HG02852 (cell line): Measurements from ENCODE around the gene SNAPC4.

ENCODE experiments used
- ATAC-seq: cut with Tn5 transposase; IDR thresholded peaks from one replicate; pipeline ENCODE4 v1.9.1; 2021; ENCODE audit warnings: mild to moderate bottlenecking, moderate library complexity; ENCODE audit not compliant: unreplicated experiment

Gene SNAPC4

DNA sequence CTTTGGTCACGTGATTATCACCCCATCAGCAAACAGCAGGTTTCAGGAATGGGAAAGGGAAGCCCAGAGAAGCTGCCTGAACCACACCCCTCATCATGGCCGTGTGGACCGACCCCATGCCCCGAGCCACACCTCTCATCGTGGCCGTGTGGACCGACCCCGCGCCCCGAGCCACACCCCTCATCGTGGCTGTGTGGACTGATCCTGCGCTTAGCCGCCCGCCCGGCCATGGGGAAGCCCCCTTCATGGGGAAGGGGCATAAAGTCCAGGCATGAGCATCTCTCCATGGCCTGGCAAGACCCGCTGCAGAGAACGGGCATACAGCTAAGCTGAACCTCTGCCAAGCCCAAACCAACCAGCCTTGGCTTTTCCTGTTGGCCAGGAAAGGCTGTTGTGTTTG, 6.4 kb downstream of the SNAPC4 start:
- no peak for ATAC-seq

- no peak for ATAC-seq
Observed at GRCh38 chr9:136392538-136393449, 7.2 kb downstream of the SNAPC4 start.

DNA sequence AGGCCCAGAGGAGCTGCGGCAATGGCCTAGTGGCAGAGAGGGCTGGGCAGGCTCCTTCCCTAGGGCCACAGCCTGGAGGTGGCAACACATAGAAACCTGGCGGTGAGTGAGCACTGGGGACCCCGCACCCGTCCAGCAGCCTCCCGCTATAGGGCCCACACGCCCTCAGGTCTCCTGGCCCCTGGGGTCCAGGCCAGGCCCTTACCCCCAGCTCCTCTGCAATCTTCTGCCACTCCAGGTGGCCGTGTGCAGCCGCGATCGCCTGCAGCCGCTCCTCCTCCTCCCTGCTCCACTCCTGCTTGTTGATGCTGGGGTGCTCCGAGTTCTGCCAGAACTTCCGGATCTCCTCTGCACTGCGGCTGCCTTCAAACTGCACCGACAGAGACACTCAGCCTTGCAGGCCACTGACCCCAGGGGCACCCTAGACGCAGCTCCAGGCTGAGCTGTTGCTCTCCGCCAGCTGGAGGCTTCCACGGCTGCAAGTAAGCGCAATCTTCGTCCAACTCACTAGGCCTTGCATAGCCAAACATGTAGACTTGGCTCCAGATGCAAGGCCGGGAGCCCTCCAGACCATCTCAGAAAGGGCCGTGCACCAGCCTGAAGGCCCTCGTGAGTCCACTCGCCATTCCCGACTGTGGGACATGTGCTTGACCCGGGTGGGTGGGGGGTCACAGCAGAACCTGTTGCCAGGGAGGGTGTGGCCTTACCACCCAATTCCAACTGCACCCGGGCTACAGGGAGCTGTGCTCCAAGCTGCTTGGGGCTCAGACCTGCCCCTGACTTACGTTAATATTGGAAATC, 8.0 kb downstream of the SNAPC4 start:
- no peak for ATAC-seq

- ATAC-seq = no peak
Observed at GRCh38 chr9:136389396-136389795, 10.6 kb downstream of the SNAPC4 start.

DNA sequence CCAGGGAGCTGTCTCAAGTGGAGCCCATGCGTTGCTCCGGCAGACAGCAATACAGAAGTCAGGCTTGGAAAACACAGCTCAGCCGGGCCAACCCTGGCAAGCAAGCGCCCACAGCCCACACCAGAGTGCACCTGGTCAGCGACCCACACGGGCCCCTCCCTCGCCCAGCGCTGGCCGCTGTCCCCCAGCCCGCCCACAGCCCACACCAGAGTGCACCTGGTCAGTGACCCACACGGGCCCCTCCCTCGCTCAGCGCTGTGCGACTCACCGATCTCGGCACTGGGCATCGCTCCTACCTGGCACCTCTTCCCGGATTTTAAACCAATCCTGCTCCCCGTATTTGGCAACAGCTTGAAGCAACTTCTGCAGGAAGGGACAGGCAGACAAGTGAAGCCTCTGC, 12.8 kb downstream of the SNAPC4 start:
- no peak for ATAC-seq

GRCh38 chr9:136386018-136386417, 14.0 kb downstream of the SNAPC4 start:
- no peak for ATAC-seq

DNA sequence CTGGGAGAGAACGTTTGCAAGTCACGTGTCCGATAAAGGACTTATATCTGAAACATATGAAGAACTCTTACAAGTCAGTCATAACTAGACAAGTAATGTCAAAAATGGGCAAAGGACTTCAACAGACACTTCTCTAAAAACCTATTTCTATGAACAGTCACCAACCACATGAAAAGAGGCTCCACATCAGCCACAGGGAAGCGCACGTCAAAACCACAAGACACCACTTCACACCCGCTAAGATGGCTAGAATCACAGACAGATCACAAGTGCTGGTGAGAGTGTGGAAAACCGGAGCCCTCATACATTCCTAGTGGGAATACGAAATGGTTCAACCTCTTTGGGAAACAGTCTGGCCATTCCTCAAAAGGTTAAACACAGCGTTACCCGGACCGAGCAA, 15.0 kb downstream of the SNAPC4 start:
- no peak for ATAC-seq

DNA sequence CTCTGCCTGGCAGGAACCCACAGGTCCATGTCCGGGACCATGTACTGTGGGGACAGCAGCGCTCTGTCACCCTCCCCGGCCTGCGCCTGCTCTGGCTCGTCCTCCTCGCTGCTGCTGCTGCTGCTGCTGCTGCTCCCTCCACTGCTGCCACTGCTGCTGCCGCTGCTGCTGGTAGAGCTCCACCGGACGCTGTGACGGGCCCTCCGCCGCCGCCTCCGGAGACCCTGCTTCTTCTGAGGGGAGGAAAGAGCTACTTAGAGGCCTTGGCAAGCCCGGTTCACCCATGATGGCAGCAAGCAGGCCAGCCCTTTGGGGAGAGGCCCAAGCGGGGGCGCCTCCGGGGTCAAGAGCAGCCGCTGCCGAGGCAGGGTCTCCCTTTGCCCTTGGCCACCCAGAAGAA, 16.5 kb downstream of the SNAPC4 start:
- ATAC-seq = no peak

GRCh38 chr9:136381966-136382513, 17.9 kb downstream of the SNAPC4 start:
- ATAC-seq = no peak

GRCh38 chr9:136381311-136381710, 18.7 kb downstream of the SNAPC4 start:
- no peak for ATAC-seq

- ATAC-seq = no peak
Observed at GRCh38 chr9:136380381-136380780, 19.6 kb downstream of the SNAPC4 start.

GRCh38 chr9:136379891-136380290, 20.1 kb downstream of the SNAPC4 start:
- no peak for ATAC-seq

- no peak for ATAC-seq
Observed at GRCh38 chr9:136379401-136379800, 20.6 kb downstream of the SNAPC4 start.

GRCh38 chr9:136379003-136379287, 21.0 kb downstream of the SNAPC4 start:
- no peak for ATAC-seq

DNA sequence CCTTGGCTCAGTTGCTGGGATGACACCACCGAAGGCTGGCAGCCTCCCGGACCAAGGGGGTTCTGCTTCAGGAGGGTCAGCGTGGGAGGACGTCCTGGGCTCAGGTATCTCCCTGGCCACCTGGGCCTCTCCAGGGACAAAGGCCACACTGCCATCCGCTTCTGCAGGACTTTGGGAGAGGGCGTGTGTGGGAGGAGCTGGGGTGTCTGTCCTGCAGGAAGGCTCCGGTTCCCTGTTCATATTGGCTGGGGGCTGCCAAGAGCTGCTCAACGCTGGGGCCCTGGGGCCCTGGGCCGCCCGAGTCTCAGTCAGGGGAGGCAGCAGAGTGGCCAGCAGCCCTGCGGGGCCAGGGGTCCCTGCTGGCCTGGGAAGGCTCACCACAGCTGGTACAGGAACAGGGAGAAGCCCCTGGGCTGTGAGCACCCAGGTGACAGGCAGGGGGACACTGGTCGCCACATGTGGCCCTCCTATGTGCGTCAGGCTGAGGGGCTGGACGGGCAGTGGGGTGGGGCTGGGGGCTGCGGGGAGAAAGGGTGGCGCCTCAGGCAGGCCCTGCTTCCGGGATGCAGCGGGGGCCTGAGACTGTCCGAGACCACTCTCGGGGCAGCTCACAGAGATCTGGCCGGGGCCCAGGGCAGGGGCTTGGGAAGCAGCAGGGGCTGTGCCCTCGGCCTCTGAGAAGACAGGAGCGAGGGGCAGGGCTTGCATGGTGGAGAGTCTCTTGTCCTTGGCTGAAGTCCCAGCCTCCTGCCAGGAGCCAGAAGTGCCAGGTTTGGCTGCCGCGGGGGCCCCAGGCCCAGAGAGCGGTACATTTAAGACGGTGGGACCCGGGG, 21.6 kb downstream of the SNAPC4 start:
- no peak for ATAC-seq

- no peak for ATAC-seq
Observed at GRCh38 chr9:136377341-136378169, 22.4 kb downstream of the SNAPC4 start.

DNA sequence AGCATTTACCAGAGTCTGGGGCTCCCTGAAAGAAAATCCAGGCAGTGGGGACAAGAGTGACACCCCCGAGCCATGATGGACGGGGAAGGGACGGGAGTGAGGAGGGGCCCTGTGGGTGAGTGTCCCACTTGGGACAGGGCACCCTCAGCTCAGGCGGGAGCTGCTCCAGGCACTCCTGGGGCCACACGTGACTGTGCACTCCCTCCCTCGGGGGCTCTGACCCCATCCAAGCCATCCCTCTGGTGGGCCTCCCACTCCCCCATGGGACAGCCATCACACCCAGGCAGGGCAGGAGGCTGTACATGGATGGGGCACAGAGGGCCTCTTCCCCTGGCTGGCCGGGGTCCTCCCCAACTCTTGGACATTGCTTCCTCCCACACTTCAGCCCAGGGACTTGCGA, 23.5 kb downstream of the SNAPC4 start:
- ATAC-seq = no peak

DNA sequence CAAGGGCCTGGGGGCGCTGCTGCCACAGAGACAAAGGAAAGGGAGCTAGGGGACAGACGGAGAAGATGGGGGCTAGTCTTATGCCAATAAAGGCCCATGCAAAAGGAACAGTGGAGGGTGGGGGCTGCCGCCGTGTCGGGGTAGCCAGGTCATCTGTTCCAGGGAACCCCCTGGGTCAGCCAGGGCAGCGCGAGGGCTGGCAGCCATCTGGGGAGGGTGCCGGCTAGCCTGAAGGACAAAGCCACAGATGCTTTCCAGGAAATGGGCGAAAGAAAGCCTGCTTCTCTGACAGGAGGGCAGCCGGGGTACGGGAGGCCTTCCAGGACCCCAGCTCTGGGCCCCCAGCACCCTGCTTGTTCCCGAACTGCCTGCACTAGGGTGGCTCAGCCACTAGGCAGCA, 24.9 kb downstream of the SNAPC4 start:
- ATAC-seq = no peak

GRCh38 chr9:136374183-136374575, 25.8 kb downstream of the SNAPC4 start:
- ATAC-seq = no peak
